SH-SY5Y (cell line): ENCODE data around the gene RNF41.

ENCODE experiments used
- GATA2 ChIP-seq: IDR thresholded peaks from 2 replicates; pipeline ENCODE4 v1.6.1; 2011; ENCODE audit warnings: mild to moderate bottlenecking, low read depth, low read length
- GATA3 ChIP-seq: IDR thresholded peaks from 2 replicates; pipeline ENCODE4 v1.6.1; 2011; ENCODE audit warnings: low read depth, mild to moderate bottlenecking, low read length, moderate library complexity

DNA sequence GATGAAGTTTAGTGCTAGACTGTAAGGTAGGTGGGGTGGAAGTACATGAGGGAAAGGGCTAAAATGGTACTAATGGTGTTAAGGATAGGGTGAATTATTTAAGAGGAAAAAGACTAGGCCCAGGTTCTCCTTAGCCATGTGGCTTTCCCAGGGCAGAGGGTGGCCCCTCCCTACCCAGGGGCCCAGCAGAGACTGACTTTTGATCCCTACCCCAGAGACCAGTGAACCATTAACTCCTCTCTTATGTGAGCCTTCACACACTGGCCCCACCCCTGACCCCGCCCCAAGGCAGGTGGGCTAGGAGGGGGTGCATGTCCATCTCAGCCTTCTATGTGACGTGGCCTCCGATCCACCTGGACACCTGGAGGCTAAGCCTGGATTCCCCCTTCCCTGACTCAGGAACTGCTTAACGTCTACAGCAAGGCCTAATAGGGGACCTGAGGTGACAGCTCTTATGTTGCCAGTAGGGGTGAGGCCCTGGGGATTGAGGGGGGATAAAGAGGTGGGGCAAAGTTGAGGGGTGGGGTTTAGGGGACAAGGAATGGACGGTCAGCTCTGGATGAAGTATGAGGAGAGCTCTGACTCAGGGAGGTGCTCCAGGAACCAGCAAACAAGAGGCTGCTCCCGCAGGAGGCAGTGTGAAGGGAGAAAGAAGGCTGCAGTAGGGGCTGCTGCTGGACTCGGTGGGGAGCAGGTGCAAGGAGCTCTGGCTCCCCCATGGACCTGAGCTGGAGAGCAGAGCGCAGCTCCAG is 8.9 kb upstream of the RNF41 start:
- no peak for TF ChIP-seq GATA2
- TF ChIP-seq GATA3 = no peak
